C4-2B (cell line): ENCODE measurements around the gene COL12A1.

Experiments
- H3K27ac ChIP-seq: fragments of 450-650 bp; 2 replicates; pipeline ENCODE4 v1.5.1; 2017
- CTCF ChIP-seq: fragments of 450-650 bp; conservative IDR thresholded peaks from 2 replicates; pipeline ENCODE4 v1.5.1; 2017; ENCODE audit warnings: mild to moderate bottlenecking
- ZFX ChIP-seq: fragments of 450-650 bp; IDR thresholded peaks from 2 replicates; pipeline ENCODE4 v1.6.1; 2017

Gene COL12A1

GRCh38 chr6:75135450-75135849, 70.4 kb downstream of the COL12A1 start:
- no peak overlapping the region for H3K27ac ChIP-seq
- TF ChIP-seq CTCF (no peak), ZFX (no peak)

- H3K27ac ChIP-seq, result no peak overlapping the region
- no peak for TF ChIP-seq CTCF
- TF ChIP-seq ZFX, result no peak
These were observed 75.1 kb downstream of the COL12A1 start for GRCh38 chr6:75130784-75131183.

GRCh38 chr6:75128878-75129570, 76.8 kb downstream of the COL12A1 start:
- no peak for TF ChIP-seq CTCF
- no peak for TF ChIP-seq ZFX
- no peak overlapping the region for H3K27ac ChIP-seq

GRCh38 chr6:75126518-75126917, 79.3 kb downstream of the COL12A1 start:
- TF ChIP-seq CTCF (no peak), ZFX (no peak)
- H3K27ac ChIP-seq, result no peak overlapping the region

GRCh38 chr6:75124983-75125382, 80.9 kb downstream of the COL12A1 start:
- no peak overlapping the region for H3K27ac ChIP-seq
- TF ChIP-seq CTCF (no peak), ZFX (no peak)

GRCh38 chr6:75124085-75124484, 81.8 kb downstream of the COL12A1 start:
- TF ChIP-seq ZFX (no peak), CTCF (no peak)
- H3K27ac ChIP-seq, result no peak overlapping the region

GRCh38 chr6:75118925-75119515, 86.8 kb downstream of the COL12A1 start:
- TF ChIP-seq ZFX, result no peak
- no peak for TF ChIP-seq CTCF
- no peak overlapping the region for H3K27ac ChIP-seq
